ENCODE results near the gene PIP5KL1. TPM values are rescaled to one million over a fixed set of nuclear protein-coding genes. Genes with fewer than 3 reads are reported as not detected.

PIP5KL1 gene, protein sequence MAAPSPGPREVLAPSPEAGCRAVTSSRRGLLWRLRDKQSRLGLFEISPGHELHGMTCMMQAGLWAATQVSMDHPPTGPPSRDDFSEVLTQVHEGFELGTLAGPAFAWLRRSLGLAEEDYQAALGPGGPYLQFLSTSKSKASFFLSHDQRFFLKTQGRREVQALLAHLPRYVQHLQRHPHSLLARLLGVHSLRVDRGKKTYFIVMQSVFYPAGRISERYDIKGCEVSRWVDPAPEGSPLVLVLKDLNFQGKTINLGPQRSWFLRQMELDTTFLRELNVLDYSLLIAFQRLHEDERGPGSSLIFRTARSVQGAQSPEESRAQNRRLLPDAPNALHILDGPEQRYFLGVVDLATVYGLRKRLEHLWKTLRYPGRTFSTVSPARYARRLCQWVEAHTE
- polyA plus RNA-seq (2013, experiment 1 of 4), result 3.6 TPM
- 4.1 TPM for polyA plus RNA-seq (2013, experiment 2 of 4)
- polyA plus RNA-seq (2013, experiment 3 of 4), result 3.8 TPM
- polyA plus RNA-seq (2013, experiment 4 of 4), result 6.3 TPM

DNA sequence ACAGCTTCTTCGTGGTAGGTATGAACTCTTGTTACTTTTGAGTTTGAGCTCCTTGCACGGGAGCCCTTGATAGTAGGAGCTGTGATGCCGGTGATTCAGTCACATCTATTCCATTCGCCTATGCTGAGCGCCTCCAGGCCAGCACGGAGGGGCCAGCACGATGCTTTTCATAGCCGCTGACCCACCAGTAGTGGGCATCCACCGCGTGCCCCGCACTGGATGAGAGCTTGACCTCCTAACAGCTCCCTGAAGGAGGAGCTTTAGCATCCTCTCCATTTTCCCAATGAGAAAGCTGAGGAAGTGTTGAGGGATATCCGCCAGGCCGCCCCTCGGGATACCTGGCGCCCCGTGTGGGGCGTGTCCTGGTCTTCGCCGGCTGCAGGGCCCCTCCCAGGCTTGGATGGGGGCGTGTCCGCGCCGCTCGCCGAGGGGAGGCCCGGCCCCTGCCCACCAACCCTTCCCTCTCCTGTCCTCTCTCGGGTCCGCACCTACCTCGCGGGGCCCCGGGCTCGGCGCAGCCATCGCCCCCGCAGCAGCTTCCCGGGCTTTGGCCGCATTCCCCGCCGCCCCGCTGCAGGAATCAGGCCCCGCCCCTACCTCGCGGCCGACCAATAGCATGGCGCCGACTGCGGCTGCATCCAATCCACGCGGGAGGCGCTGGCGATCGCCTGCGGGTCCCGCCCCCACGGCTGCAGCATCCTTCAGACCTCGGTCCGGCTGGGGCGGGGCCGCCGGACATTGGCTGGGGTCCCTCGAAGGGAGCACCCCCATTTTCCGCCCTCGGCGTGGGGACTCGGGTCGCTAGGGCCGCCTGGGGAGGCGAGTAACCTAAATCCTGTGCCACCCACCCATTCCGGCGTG lies at the start of gene PIP5KL1:
Gene PIP5KL1, minus strand, starts transcription at position 547 of the 861 bp plus-strand sequence. Its CDS starts 25 bp downstream, at position 522.
- Histone ChIP-seq H3K36me3 (ENCODE audit: control insufficient read depth, insufficient read depth, low read length) (no peaks in the 10 kb centered on the region), H3K4me1 (ENCODE audit: control insufficient read depth, insufficient read depth, low read length) (peaks cover 15% of the 10 kb centered on the region), H3K27me3 (ENCODE audit: control insufficient read depth, insufficient read depth, low read length, poor library complexity, severe bottlenecking) (peaks cover 54% of the 10 kb centered on the region), H3K9me3 (ENCODE audit: control insufficient read depth, low read length) (no peaks in the 10 kb centered on the region), H3K4me3 (ENCODE audit: insufficient read depth, low read depth, low read length) (peak within 1 kb of the TSS; percentile 48), H3K27ac (ENCODE audit: insufficient read depth, low read depth, low read length, poor library complexity, severe bottlenecking) (no peak within 1 kb of the TSS)
- WGBS, 2 experiments, result 2% methylated on average over 70 of the region's 70 CpGs

GRCh38 chr9:127980060-127980705 lies 49.6 kb upstream of the PIP5KL1 start:
- 0 to 1% methylated on average over 61 of the region's 61 CpGs for WGBS, 2 experiments
- peak overlapping the region; percentile 84 for H3K4me3 ChIP-seq (ENCODE audit: insufficient read depth, low read depth, low read length)
- H3K9me3 ChIP-seq (ENCODE audit: control insufficient read depth, low read length), result no peaks in the 10 kb centered on the region
- no peaks in the 10 kb centered on the region for H3K27me3 ChIP-seq (ENCODE audit: control insufficient read depth, insufficient read depth, low read length, poor library complexity, severe bottlenecking)
- H3K4me1 ChIP-seq (ENCODE audit: control insufficient read depth, insufficient read depth, low read length), result peaks cover 33% of the 10 kb centered on the region
- peak overlapping the region; percentile 36 for H3K27ac ChIP-seq (ENCODE audit: insufficient read depth, low read depth, low read length, poor library complexity, severe bottlenecking)
- H3K36me3 ChIP-seq (ENCODE audit: control insufficient read depth, insufficient read depth, low read length), result no peaks in the 10 kb centered on the region

DNA sequence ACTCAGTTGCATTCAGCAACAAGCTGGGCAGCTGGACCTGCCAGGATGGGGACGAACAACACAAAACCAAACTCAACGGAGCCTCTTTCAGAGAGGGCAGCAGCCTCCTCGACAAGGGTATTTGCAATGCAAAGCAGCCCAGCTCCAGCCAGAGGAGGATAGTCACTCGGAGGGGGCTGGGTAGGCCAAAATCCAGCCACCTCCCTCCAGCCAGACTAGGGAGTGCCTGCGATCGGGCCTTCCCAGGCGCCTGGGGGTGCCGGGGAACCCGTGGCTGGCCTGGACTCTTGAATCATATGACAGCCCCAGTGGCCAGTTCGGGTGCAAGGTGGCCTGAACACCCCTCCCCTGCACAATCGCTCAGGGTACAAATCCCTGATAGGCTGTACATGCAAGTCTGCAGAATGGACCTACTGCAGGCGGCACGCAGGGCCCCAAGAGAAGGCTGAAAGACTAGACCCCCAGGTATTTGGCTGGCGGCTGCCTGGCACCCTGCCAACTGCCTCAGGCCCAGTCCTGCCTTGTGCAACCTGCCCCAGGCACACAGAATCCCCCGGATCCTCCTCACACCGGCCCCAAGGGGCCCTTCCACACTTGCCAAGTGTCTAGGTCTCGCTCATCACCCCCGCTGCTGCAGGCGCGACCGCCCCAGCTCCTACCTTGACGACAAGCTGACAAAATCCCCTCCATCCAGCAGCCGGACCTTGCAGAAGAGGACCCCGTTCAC lies 48.9 kb upstream of the PIP5KL1 start:
- H3K9me3 ChIP-seq (ENCODE audit: control insufficient read depth, low read length), result no peaks in the 10 kb centered on the region
- H3K27me3 ChIP-seq (ENCODE audit: control insufficient read depth, insufficient read depth, low read length, poor library complexity, severe bottlenecking), result no peaks in the 10 kb centered on the region
- H3K4me3 ChIP-seq (ENCODE audit: insufficient read depth, low read depth, low read length), result peak overlapping the region; percentile 84
- H3K4me1 ChIP-seq (ENCODE audit: control insufficient read depth, insufficient read depth, low read length), result peaks cover 39% of the 10 kb centered on the region
- peak overlapping the region; percentile 36 for H3K27ac ChIP-seq (ENCODE audit: insufficient read depth, low read depth, low read length, poor library complexity, severe bottlenecking)
- H3K36me3 ChIP-seq (ENCODE audit: control insufficient read depth, insufficient read depth, low read length), result no peaks in the 10 kb centered on the region
- 1% methylated on average over 24 of the region's 24 CpGs for WGBS, 2 experiments

- H3K4me1 ChIP-seq (ENCODE audit: control insufficient read depth, insufficient read depth, low read length), result peaks cover 44% of the 10 kb centered on the region
- H3K36me3 ChIP-seq (ENCODE audit: control insufficient read depth, insufficient read depth, low read length), result no peaks in the 10 kb centered on the region
- 26 to 27% methylated on average over 5 of the region's 5 CpGs for WGBS, 2 experiments
- peak overlapping the region; percentile 84 for H3K4me3 ChIP-seq (ENCODE audit: insufficient read depth, low read depth, low read length)
- peak overlapping the region; percentile 36 for H3K27ac ChIP-seq (ENCODE audit: insufficient read depth, low read depth, low read length, poor library complexity, severe bottlenecking)
- no peaks in the 10 kb centered on the region for H3K27me3 ChIP-seq (ENCODE audit: control insufficient read depth, insufficient read depth, low read length, poor library complexity, severe bottlenecking)
- no peaks in the 10 kb centered on the region for H3K9me3 ChIP-seq (ENCODE audit: control insufficient read depth, low read length)
Observed at GRCh38 chr9:127979015-127979332, 48.4 kb upstream of the PIP5KL1 start.

DNA sequence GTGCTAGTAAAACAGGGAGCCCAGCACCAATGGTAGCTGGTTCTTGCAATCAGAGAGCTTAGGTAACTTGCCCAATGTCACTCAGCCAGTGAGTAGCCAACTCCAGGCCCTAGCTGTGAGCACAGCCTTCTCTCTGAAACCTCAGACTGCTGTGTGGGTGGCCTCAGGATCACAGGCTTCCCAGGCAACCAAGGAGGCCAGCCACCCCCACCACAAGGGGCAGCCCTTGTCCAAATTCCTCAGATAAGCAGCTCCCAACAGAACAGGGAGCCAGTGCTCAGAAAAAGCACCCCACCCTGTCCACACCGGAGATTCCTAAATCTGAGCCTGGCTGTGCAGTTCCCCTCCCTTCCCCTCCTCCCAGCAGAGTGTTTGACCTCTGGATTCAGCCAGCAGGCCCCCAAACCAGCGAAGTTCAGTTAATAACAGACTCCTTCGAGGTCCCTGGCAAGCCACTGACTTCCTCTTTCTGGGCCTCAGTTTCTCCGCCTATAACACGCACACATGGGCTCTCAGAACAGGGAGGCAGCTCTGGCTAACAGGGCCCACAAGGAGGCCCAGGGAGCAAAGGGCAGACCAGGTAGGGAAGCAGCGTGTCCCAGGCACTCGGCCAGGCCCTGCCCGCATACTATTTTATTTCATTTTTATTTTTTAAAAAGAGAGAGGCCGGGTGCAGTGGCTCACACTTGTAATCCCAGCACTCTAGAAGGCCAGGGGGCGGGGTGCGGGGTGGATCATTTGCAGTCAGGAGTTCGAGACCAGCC lies 47.5 kb upstream of the PIP5KL1 start:
- H3K4me1 ChIP-seq (ENCODE audit: control insufficient read depth, insufficient read depth, low read length), result peaks cover 52% of the 10 kb centered on the region
- no peaks in the 10 kb centered on the region for H3K27me3 ChIP-seq (ENCODE audit: control insufficient read depth, insufficient read depth, low read length, poor library complexity, severe bottlenecking)
- H3K36me3 ChIP-seq (ENCODE audit: control insufficient read depth, insufficient read depth, low read length), result no peaks in the 10 kb centered on the region
- H3K4me3 ChIP-seq (ENCODE audit: insufficient read depth, low read depth, low read length), result peak overlapping the region; percentile 21
- WGBS, 2 experiments, result 77 to 79% methylated on average over 12 of the region's 12 CpGs
- H3K9me3 ChIP-seq (ENCODE audit: control insufficient read depth, low read length), result no peaks in the 10 kb centered on the region
- H3K27ac ChIP-seq (ENCODE audit: insufficient read depth, low read depth, low read length, poor library complexity, severe bottlenecking), result no peak overlapping the region

GRCh38 chr9:127977009-127977883 lies 46.7 kb upstream of the PIP5KL1 start:
- Histone ChIP-seq H3K27ac (ENCODE audit: insufficient read depth, low read depth, low read length, poor library complexity, severe bottlenecking) (no peak overlapping the region), H3K9me3 (ENCODE audit: control insufficient read depth, low read length) (no peaks in the 10 kb centered on the region), H3K4me3 (ENCODE audit: insufficient read depth, low read depth, low read length) (peak overlapping the region; percentile 21), H3K36me3 (ENCODE audit: control insufficient read depth, insufficient read depth, low read length) (no peaks in the 10 kb centered on the region), H3K27me3 (ENCODE audit: control insufficient read depth, insufficient read depth, low read length, poor library complexity, severe bottlenecking) (no peaks in the 10 kb centered on the region), H3K4me1 (ENCODE audit: control insufficient read depth, insufficient read depth, low read length) (peaks cover 61% of the 10 kb centered on the region)
- 88% methylated on average over 7 of the region's 7 CpGs for WGBS, 2 experiments

- WGBS, 2 experiments, result 92 to 97% methylated on average over 6 of the region's 6 CpGs
- Histone ChIP-seq H3K4me1 (ENCODE audit: control insufficient read depth, insufficient read depth, low read length) (peaks cover 62% of the 10 kb centered on the region), H3K4me3 (ENCODE audit: insufficient read depth, low read depth, low read length) (no peak overlapping the region), H3K27me3 (ENCODE audit: control insufficient read depth, insufficient read depth, low read length, poor library complexity, severe bottlenecking) (no peaks in the 10 kb centered on the region), H3K36me3 (ENCODE audit: control insufficient read depth, insufficient read depth, low read length) (no peaks in the 10 kb centered on the region), H3K27ac (ENCODE audit: insufficient read depth, low read depth, low read length, poor library complexity, severe bottlenecking) (no peak overlapping the region), H3K9me3 (ENCODE audit: control insufficient read depth, low read length) (no peaks in the 10 kb centered on the region)
Observed at GRCh38 chr9:127976498-127976897, 45.9 kb upstream of the PIP5KL1 start.

GRCh38 chr9:127975376-127976315 lies 45.1 kb upstream of the PIP5KL1 start:
- H3K4me3 ChIP-seq (ENCODE audit: insufficient read depth, low read depth, low read length), result no peak overlapping the region
- 94 to 95% methylated on average over 10 of the region's 10 CpGs for WGBS, 2 experiments
- no peaks in the 10 kb centered on the region for H3K9me3 ChIP-seq (ENCODE audit: control insufficient read depth, low read length)
- no peak overlapping the region for H3K27ac ChIP-seq (ENCODE audit: insufficient read depth, low read depth, low read length, poor library complexity, severe bottlenecking)
- no peaks in the 10 kb centered on the region for H3K36me3 ChIP-seq (ENCODE audit: control insufficient read depth, insufficient read depth, low read length)
- peaks cover 66% of the 10 kb centered on the region for H3K4me1 ChIP-seq (ENCODE audit: control insufficient read depth, insufficient read depth, low read length)
- H3K27me3 ChIP-seq (ENCODE audit: control insufficient read depth, insufficient read depth, low read length, poor library complexity, severe bottlenecking), result no peaks in the 10 kb centered on the region
